ENCODE data around the gene TNNI3. TPM values are rescaled to one million over a fixed set of nuclear protein-coding genes. Genes with fewer than 3 reads are reported as not detected.
A peak's percentile ranks its signal among the peaks of the same experiment; 100 is the strongest.

The TNNI3 gene
- total and polyA plus RNA-seq, 9 of the 15 experiments (the other 6 are each of a cell fraction or from before 2014, with no cell fraction given) = 4.7 to 158 (median 42.0) TPM

DNA sequence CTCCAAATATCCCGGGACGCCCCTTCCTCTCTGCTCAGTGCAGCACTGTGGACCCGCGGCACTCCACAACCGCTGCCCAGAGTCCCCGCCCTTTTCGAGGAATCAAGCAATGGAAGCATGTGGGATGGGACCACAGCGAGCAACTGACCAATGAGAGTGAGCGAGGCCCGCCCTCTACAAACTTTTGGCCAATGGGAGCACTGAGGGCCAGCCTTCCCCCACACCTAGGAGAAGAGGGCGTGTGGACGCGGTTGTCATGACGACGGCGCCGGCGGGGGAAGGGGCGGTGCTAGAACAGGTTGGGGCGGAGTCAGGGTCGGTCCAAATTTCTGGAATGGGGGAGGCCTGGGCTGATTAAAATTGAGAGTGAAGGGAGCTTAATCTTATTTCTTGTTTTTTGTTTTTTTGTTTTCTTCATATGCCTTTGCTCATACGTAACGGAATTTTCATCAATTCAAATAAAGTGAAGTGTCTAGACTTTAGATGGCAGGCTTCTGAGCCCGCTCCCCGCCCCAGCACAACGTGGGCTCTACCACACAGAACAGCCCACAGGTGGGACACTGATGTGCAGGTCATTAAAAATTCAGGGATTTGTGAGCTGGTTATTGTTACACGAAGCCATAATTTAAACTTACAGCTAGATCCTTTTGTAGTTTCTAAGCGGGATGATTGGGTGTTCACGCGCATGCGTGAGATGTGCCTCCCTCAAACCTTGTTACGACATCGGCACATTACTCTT, 9.2 kb upstream of the TNNI3 start, which contains the start of gene DNAAF3 (continued):
- TF ChIP-seq ZMIZ1 (IDR thresholded peaks at IDR 0.05; ENCODE audit: low read depth in 2 of 2, low read length in 2 of 2) = no peak
- TF ChIP-seq PCBP1 (IDR thresholded peaks at IDR 0.05; ENCODE audit: low read depth, low read length, poor library complexity, severe bottlenecking) = no peak
- TF ChIP-seq STAT5B (CRISPR knock-in tag; IDR thresholded peaks at IDR 0.05) = no peak
- peak; percentile 77; the same call in 1 of the 2 replicates for TF ChIP-seq SREBF1 (IDR thresholded peaks at IDR 0.05; ENCODE audit: borderline replicate concordance, low read depth, low read length)
- no peak for TF ChIP-seq ZNF274 (IDR thresholded peaks at IDR 0.05; ENCODE audit: borderline replicate concordance, low read depth, low read length)
- TF ChIP-seq TCF3 (CRISPR knock-in tag; IDR thresholded peaks at IDR 0.05) = no peak
- peak; percentile 11; the same call in 1 of the 2 replicates for TF ChIP-seq CXXC5 (CRISPR knock-in tag; IDR thresholded peaks at IDR 0.05)
- no peak for TF ChIP-seq ZC3H4 (CRISPR knock-in tag; IDR thresholded peaks at IDR 0.05; ENCODE audit: borderline replicate concordance)
- TF ChIP-seq ZFP1 (CRISPR knock-in tag; IDR thresholded peaks at IDR 0.05) = no peak
- peak in 1 of 2 experiments; percentile 28; a peak in 1 of 4 replicates for TF ChIP-seq SIX5 (IDR thresholded peaks at IDR 0.05; ENCODE audit: borderline replicate concordance in 1 of 2, insufficient read depth in 1 of 2, low read depth in 1 of 2, low read length in 2 of 2)
- TF ChIP-seq ZNF197 (CRISPR knock-in tag; IDR thresholded peaks at IDR 0.05; ENCODE audit: low read depth) = no peak
- peak in 1 of 2 experiments; percentile 76; a peak in 2 of 4 replicates for TF ChIP-seq TEAD1 (CRISPR knock-in tag; IDR thresholded peaks at IDR 0.05)
- no peak for TF ChIP-seq RUNX1 (IDR thresholded peaks at IDR 0.05; ENCODE audit: low read depth)
- TF ChIP-seq THRA (IDR thresholded peaks at IDR 0.05) = no peak
- no peak for TF ChIP-seq PTTG1 (tag; IDR thresholded peaks at IDR 0.05; ENCODE audit: low read depth)
- no peak for TF ChIP-seq TARDBP (IDR thresholded peaks at IDR 0.05)
- TF ChIP-seq ZNF217 (CRISPR knock-in tag; IDR thresholded peaks at IDR 0.05) = no peak
- TF ChIP-seq FOXJ2 (tag; IDR thresholded peaks at IDR 0.05) = peak; percentile 96
- TF ChIP-seq, protein P1, sequence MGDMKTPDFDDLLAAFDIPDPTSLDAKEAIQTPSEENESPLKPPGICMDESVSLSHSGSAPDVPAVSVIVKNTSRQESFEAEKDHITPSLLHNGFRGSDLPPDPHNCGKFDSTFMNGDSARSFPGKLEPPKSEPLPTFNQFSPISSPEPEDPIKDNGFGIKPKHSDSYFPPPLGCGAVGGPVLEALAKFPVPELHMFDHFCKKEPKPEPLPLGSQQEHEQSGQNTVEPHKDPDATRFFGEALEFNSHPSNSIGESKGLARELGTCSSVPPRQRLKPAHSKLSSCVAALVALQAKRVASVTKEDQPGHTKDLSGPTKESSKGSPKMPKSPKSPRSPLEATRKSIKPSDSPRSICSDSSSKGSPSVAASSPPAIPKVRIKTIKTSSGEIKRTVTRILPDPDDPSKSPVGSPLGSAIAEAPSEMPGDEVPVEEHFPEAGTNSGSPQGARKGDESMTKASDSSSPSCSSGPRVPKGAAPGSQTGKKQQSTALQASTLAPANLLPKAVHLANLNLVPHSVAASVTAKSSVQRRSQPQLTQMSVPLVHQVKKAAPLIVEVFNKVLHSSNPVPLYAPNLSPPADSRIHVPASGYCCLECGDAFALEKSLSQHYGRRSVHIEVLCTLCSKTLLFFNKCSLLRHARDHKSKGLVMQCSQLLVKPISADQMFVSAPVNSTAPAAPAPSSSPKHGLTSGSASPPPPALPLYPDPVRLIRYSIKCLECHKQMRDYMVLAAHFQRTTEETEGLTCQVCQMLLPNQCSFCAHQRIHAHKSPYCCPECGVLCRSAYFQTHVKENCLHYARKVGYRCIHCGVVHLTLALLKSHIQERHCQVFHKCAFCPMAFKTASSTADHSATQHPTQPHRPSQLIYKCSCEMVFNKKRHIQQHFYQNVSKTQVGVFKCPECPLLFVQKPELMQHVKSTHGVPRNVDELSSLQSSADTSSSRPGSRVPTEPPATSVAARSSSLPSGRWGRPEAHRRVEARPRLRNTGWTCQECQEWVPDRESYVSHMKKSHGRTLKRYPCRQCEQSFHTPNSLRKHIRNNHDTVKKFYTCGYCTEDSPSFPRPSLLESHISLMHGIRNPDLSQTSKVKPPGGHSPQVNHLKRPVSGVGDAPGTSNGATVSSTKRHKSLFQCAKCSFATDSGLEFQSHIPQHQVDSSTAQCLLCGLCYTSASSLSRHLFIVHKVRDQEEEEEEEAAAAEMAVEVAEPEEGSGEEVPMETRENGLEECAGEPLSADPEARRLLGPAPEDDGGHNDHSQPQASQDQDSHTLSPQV (IDR thresholded peaks at IDR 0.05) = no peak
